Mammary epithelial cell (primary cell): ENCODE measurements around the gene RECK.

Experiments
- EZH2 ChIP-seq: IDR thresholded peaks from 2 replicates; pipeline ENCODE4 v1.6.1; 2012; ENCODE audit warnings: low read length, inconsistent platforms, borderline replicate concordance
- TF ChIP-seq, protein P1 (sequence below), 2 donors: IDR thresholded peaks in 1 of 2; conservative IDR thresholded peaks in 1 of 2; 2 replicates each; pipeline ENCODE4 v1.5.1; 2011 to 2012; ENCODE audit warnings: inconsistent platforms in 2 of 2, low read length in 2 of 2, mild to moderate bottlenecking in 2 of 2, control low read depth in 1 of 2, low read depth in 1 of 2; ENCODE audit not compliant: insufficient read depth in 1 of 2; ENCODE audit errors: extremely low read depth in 1 of 2

DNA sequence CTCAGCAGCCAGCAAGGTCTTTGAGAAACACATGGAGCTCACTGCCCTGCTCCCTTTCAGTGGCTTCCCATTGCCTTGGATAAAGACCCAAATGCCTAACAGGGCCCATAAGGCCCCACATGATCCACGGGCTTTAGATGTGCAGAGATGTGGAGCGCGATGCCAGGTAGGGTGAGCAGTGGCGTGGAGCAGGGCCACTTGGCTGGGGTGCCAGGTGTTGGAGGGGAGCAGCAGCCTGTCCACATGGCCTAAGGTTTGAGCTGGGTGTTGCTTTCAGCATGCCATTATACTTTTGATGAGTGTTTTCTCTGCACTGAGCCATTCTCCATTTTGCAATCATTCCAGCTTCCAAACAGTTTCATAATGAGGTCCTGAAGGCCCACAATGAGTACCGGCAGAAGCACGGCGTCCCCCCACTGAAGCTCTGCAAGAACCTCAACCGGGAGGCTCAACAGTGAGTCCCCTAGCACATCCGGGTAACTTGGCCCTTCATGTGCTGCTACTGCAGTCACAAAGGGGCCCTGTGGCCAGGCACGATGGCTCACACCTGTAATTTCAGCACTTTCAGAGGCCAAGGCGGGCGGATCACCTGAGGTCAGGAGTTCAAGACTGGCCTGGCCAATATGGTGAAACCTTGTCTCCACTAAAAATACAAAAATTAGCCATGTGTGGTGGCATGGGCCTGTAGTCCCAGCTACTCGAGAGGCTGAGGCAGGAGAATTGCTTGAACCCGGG, 110.9 kb downstream of the RECK start:
- TF ChIP-seq, protein P1, sequence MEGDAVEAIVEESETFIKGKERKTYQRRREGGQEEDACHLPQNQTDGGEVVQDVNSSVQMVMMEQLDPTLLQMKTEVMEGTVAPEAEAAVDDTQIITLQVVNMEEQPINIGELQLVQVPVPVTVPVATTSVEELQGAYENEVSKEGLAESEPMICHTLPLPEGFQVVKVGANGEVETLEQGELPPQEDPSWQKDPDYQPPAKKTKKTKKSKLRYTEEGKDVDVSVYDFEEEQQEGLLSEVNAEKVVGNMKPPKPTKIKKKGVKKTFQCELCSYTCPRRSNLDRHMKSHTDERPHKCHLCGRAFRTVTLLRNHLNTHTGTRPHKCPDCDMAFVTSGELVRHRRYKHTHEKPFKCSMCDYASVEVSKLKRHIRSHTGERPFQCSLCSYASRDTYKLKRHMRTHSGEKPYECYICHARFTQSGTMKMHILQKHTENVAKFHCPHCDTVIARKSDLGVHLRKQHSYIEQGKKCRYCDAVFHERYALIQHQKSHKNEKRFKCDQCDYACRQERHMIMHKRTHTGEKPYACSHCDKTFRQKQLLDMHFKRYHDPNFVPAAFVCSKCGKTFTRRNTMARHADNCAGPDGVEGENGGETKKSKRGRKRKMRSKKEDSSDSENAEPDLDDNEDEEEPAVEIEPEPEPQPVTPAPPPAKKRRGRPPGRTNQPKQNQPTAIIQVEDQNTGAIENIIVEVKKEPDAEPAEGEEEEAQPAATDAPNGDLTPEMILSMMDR (conservative IDR thresholded peaks at IDR 0.05 in 1 of 2, IDR thresholded peaks at IDR 0.05 in 1 of 2; ENCODE audit: extremely low read depth in 1 of 2, insufficient read depth in 1 of 2, low read depth in 1 of 2, low read length in 2 of 2), result no peak
- TF ChIP-seq EZH2, result no peak
